Fibroblast of lung (primary cell): ENCODE measurements around the gene PUDP.

Experiments
- CTCF ChIP-seq, 2 donors: IDR thresholded peaks in 1 of 2; conservative IDR thresholded peaks in 1 of 2; 1 replicate in 1 of 2; 2 replicates in 1 of 2; pipeline ENCODE4 v1.5.1; 2011 to 2012; ENCODE audit warnings: low read length in 2 of 2, control low read depth in 1 of 2, inconsistent platforms in 1 of 2, low read depth in 1 of 2, mild to moderate bottlenecking in 1 of 2
- EZH2 ChIP-seq: IDR thresholded peaks from 2 replicates; pipeline ENCODE4 v1.5.1; 2012; ENCODE audit warnings: low read length, control low read depth, mild to moderate bottlenecking; ENCODE audit errors: missing control alignments

DNA sequence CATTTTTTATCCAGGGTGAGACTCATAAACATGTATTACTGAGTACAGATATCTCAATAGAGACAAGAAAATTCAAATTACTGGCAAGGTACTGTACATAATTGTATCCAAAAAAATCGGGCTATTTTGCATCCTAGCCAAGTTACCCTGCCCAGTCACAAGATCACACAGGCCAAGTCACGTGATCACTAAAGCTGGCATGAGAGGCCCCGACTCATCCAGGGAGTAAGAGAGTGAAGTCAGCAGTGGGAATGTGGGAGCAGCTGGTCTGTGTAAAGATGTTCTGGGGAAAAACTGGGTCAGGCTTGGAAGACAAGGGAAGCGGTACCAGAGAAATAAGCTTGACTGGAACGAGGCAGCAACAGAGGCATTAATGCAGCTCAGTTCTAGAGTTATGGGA, 119.7 kb downstream of the PUDP start:
- TF ChIP-seq CTCF (conservative IDR thresholded peaks at IDR 0.05 in 1 of 2, IDR thresholded peaks at IDR 0.05 in 1 of 2; ENCODE audit: low read depth in 1 of 2, low read length in 2 of 2) (no peak), EZH2 (no peak)
